HG03460 (cell line): Measurements from ENCODE around the gene PCID2.

ENCODE experiments used
- ATAC-seq: cut with Tn5 transposase; IDR thresholded peaks from one replicate; pipeline ENCODE4 v1.9.1; 2021; ENCODE audit not compliant: unreplicated experiment

The PCID2 gene

DNA sequence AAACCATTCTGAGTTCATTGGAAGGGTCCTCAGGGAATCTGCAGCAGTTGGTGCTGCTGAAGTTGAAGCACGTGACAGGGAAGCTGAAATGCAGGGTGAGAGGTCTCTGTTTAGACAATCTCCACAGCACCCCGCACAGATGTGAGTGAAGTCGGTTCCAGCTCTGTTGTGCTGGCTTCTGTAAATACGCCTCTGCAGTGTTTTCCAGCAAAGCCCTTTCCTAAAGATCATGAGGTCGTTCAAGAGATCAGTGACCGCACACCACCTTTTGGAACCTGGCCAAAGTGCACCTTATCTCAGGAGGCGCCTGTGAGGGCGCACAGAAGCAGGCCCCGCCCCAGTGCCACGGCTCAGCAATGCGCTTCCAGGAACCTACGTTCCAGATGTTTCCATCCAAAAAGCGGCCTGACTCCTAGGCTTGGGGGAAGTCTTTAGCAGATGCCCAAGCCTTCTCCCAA is 11.7 kb upstream of the PCID2 start:
- ATAC-seq = no peak

DNA sequence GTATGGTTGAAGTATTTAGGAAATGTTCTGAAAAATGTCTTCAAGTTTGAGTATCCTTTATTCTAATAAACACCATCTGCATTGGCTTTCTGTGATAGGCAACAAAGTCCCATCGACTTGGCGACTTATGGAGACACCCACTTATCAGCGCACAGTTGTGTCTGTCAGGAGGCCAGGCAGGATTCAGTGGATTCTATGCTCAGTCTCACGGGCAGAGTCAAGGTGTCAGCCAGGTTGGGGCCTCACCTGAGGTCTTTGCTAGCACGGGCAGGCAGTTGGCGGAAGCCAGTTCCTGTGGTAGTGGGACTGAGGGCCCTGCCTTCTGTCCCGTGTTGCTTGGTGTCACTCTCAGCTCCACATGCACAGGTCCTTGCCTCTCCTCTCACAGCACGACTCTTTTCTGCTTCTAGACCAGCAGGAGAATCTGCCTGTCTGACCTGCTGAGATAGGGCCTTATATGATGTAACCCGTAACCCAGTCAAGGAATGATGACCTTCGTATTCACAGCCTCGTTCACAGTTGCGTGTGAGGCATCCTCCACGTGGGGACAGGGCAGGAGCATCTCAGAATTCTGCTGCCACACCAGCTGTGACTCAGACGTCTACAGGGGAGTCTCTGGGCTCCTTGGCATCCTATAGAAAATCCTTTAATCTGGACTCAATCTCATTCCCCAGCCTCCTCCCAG is 10.9 kb upstream of the PCID2 start:
- ATAC-seq = no peak

DNA sequence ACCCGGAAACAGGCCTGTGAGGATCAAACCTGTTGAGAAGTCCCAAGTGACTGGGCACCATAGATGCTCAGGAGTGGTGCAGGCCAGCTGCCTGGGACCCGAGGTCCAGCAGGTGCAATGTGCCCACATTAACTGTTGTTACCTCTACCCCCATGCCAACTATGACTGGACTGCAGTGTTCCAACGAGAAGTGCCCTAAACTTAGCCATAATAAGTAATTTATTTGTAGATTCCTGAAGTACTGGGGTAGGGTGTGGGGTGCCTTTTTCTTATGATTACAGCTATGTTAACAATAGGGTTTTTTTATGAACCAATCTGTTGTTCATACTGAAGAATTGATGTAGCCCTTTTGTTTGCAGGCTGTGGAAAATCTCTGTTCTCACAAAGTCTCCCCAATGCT is 10.1 kb upstream of the PCID2 start:
- ATAC-seq = no peak

DNA sequence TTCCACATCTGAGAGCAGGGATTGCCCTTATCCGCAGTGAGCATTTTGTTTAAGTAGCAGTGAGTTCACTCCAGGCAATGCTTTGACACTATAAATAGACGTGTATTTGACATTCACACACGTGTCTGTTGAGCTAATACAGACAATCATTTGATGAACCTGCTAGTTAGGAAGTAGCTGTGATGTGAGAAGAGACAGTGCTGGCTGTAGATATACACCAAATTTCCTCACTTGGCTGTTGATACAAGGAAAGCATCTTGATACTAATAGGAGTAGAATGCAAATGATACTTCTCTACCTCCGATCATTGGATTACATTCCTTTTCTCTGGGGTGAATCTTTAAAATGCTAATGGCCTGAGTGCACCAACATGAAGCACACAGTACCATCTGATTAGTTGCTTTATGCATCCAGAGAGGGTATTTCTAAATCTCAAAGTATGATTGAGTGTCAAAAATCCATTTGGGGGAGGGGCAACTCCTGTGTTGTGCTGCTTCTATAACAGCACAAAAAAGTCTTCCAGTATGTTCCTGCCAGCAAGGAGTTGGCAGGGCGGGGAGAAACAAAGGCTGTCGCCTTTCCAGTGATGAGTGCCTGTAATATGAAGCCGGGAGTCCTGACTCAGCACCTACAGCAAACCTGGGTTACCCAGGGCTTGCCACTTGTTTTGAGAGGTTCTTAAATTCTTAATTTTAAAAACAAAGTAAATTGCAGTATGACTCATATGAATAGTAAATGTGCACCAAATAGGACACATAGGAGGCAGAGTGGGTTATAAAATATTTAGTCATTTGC is 8.0 kb upstream of the PCID2 start:
- no peak for ATAC-seq

DNA sequence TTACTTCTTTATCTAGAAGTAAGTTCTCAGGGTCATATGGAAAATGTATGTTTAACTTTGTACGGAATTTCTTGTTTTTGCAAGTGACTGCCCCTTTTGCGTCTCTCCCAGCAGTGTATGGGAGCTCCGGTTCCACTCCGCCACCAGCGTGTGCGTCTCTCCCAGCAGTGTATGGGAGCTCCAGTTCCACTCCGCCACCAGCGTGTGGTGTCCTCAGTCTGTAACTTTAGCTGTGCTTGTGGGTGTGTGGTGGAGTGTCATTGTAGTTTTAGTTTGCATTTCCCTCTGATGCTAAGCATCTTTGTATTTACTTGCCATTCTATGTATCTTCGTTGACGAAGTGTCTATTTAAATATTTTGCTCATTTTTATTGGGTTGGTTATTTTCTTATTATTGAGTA is 3.3 kb upstream of the PCID2 start:
- ATAC-seq = no peak

DNA sequence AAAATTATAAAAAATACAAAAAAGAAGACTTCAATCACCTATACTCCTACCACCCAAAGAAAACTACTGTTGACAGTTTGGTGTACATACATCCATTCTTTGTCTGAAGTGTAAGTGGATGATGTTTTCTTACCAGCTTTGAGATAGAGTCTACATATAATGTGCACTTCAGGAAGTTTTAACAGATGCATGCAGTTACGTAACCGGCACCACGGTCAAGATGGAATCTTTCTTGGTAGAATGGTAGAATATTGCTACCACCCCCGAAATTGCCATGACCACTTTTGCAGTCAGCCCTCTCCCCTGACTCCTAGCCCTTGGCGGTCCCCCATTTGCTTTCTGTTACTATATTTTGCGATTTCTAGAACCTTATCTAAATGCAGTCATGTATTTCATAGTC is 2.4 kb upstream of the PCID2 start:
- ATAC-seq = no peak

DNA sequence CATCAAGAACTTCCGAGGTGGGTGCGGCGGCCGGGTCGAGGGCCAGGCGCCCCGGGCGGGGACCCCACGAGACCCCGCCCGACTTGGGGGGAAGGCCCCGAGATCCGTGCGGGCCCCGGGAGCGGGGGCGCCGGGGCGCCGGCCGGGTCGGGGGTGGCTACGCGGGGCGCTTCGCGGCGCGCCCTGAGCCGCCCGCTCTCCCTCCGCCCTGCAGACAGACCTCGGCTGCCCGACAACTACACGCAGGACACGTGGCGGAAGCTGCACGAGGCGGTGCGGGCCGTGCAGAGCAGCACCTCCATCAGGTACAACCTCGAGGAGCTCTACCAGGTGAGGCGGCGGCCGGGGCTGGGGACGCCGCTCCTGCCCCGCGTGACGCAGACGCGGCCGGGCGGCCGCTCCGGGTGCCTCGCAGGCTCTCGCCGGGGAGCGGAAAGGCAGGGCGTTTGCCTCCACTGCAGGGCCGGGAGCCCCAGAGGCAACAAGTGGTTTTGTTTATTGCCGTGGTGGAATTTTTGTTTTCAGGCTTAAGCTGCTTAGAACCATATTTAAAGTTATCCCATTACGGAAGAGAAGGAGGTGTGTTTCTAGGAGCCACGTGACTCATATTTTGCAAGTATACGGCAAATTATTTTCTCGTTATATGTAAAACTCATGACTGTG is 1.4 kb upstream of the PCID2 start:
- ATAC-seq = peak; percentile 36

DNA sequence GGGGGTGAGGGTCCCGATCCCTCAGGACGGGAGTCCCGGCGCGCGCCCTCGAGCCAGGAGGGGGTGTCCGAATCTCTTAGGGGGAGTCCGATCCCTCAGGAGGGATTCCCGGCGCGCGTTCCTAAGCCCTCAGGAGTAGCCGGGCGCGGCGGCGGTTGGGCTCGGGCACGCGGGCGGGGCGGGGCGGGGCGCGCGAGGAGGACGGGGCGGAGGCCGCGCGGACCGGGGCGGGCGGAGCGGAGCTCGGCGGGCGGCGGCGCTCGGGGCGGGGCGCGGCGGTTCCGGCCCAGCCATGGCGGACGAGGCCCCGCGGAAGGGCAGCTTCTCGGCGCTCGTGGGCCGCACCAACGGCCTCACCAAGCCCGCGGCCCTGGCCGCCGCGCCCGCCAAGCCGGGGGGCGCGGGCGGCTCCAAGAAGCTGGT is 878 bp upstream of the PCID2 start, which contains the start of gene CUL4A:
Gene CUL4A (plus strand): TSS at position 278 of the 423 bp plus-strand sequence. CDS start 15 bp downstream, at position 293.
- ATAC-seq = peak; percentile 44

DNA sequence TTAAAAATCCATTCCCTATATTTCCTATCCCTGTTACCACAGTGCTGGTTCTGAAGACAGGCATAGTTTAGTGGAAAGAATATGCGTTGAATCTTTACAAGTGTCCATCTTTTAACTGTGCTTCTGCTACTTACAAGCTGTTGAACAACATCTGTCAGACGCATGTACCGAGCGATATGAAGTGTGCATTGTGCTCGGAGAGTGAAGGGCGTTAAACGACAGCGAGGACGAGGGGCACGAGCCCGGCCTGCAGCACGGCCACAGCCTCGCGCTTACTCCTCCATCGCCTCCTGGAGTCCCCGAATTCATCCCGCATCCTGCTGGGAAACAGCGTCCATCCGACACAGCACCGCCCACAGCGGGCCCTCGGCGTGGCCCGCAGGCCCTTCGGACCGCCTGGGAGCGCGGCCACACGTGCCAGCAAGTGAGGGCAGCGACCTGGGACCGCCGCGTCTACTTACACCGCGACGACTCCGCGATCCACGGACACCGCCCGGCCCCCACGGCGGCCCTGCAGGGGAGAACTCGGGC is 514 bp downstream of the PCID2 start:
- peak; percentile 12 for ATAC-seq

DNA sequence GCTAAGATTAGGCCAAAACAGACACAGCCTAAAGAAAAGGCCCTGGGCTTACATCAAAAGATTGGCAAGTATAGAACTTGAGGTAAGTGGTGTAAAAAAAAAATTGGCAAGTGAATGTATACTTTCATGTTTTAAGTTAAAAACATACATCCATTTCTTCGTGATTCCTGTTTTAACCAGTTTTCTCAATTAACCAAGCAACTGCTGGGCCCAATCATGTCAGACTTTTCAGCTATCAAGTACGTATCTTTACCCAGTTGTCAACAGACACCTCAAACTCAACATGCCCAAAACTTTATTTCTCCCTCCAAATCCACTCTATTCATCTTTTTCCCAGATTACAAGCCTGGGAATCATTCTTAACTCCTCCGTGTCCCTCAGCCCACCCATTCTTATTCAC is 1.0 kb downstream of the PCID2 start:
- no peak for ATAC-seq

DNA sequence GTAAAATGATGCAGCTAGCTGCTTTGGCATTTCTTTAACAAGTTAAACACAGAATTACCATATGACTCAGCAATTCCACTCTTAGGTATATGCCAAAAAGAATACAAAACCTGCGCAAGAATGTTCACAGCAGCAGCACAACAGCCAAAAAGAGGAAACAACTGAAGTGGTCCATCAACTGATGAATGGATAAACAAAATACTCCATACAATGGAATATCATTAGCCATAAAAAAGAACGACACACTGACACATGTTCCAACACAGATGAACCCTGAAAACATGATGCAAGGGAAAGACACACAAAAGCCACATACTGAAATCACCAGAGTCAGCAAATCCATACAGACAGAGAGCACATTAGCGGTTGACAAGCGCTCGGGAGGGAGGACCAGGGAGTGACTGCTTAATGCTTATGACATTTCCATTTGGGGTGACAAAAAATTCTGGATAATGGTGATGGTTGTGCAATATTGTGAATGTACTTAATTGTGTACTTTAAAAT is 3.0 kb downstream of the PCID2 start:
- no peak for ATAC-seq

DNA sequence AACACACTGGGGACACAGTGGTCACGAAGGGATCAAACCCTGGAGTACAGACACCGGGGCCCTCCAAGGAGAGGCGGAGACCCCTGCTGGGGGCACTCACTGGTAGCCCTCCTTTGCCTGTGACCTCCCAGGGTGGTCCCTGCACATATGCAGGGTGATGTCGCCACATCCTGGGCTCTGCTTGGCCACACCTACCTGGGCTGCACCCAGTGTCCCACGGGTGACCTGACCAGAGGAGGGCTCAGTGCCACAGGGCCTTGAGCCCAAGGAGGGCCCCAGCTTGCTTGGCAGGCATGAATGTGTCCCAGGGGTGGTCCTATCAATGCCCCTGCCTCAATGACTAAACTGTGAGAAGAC is 4.1 kb downstream of the PCID2 start:
- no peak for ATAC-seq

DNA sequence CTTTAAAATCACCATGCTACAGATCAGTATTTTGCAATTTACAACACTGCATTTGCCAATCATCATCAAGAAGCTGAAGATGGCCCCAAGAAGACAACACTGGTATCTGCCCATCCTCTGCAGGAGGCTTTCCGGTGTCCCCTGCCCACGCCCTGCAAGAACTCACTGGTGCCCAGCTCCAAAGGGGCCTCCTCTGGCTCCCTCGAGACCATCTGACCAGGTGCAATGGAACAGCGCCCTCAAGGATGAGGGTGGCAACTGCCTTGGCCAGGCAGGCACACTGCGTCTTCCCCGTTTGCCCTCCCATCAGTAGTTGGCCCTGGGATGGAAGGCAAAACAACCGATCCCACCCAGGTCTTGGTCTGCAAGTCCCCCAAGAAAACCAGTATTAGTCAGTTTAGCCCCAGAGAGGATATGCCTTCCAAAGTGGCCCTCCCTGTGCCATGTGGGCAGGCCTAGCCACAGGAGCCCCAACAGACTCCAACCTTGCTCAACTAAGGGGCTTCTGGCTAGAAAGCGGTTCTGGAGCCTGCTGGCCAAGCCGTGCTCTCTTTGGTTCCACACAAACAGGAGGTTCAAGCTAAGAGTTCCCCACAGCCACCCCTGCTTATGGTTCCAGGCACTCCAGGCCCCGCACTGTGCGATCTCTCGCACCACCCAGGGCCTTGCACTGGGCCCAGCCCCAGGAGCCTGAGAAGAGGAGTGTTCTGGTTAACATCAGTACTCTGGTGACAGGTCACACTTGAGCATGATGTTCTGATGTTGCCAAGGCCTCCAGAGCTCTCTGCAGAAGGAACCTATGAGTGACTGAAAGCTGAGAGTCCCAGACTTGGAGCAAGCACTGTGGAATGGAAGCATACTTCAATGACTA is 4.7 kb downstream of the PCID2 start:
- no peak for ATAC-seq

DNA sequence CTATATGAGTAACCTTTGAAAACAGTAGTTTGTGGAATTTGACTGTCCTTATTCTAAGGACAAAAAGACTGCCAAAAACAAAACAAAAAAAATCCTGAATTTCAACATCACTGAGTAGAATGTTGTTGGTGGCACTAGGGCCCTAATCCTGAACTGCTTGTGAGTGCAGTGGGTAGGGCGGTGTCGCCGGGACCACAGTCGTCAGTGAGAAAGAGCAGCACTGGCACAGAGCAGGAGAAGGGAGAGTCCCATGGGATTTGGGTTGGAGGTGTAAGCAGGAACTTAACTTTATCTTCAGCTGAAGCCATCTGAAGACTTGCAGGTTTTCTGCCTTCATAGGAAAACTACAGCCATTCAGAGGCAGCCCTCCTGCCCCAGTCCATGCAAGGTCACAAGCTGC is 5.6 kb downstream of the PCID2 start:
- ATAC-seq = no peak

DNA sequence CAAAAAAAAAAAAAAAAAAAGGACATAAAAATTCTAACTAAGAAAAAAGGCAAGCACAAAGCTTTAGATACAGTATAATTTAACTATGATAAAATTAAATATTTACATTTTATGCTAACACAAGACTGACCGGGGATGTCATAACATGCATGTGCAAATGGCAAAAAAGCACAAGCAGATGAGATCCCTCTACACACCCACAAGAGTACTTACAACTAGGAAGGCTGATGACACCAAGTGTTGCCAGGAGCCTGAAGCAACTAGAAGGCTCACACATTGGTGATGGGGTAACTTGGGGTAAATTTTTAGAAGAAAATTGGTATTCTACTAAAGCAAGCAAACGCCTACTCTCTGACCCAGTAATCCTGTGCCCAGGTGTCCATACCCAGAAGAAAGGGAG is 6.7 kb downstream of the PCID2 start:
- no peak for ATAC-seq

DNA sequence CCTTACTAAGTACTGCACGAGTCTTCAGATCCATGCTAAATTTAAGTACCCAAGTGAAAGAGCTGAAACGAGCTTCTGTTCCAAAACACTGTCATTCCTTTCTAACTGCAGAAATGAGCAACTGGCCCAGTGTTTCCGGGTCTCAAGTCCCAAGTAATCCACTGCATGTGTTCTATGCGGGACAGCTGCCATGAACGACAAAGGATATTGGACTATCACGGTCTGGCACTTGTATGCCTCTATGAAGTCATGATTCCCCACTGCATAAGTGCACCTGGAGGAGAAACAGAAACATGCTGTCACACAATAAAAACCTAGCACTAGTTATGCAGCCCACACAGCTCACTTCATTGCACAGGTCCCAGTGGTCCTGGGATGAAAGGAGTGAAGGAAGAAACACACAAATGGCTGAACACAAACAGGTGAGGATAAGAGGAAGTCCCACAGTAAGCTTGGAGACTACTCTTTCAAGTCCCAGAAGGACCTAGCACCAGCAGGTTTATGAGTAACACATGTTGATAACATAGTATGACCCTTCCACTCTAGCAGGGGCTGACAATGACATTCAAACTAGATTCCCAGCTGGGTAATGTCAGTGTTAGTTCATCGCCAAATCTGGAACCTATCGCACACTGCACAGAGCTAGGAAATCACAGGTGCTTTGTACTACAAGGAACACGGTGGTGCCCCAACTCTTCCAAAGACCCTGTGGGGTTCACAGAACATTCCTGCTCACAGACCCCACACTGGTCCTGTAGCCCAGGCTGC is 11.3 kb downstream of the PCID2 start:
- no peak for ATAC-seq

DNA sequence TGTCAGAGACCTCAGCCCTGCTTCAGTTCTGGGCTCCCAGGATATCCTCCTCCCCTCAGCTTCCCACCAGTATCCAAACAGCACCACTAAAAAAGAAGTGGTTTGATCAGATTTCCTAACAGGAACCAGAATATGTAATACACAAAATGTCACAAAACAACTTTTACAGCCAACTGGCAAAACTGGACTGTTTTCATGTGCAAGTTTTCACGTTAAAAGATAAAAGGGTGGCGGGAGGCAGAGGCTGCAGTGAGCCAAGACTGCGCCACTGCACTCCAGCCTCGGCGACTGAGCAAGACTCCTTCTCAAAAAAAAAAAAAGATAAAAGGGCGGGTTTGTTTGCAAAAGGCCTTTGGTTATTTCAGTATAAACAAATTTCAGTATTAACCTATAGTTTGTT is 13.1 kb downstream of the PCID2 start:
- ATAC-seq = no peak

DNA sequence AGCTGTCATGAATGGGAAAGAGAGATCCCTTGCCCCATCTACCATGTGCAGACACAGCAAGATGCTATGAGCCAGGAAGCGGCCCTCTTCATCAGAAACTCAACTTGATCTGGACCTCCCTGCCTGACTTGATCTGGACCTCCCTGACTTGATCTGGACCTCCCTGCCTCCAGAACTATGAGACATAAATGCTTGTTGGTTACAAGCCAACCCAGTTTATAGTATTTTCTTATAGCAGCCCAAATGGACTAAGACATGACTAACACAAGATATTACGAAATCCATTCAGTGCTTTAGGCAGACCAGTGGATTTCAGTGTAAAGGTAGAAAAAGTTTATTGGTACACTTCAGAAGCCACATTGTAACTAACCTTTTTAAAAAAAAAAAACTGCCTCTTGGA is 15.6 kb downstream of the PCID2 start:
- ATAC-seq = no peak

DNA sequence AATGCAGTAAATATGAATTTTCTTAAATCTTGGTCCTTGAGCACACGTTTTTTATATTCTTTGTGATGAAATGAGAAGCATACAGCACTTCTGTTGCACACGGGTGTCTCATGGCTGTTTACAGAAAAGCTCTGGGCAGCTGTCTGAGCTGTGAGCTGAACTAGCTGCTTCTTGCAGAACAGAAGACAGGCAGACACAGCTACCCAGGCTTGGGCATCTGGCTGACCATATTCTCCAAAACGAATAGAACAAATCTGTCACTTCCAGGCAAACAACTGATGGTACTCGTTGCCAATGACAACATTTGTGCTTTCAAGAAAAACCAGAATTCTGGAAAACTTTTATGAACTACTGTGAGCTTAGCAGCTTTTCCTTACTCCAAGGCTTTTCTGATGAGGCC is 16.2 kb downstream of the PCID2 start:
- ATAC-seq = no peak

DNA sequence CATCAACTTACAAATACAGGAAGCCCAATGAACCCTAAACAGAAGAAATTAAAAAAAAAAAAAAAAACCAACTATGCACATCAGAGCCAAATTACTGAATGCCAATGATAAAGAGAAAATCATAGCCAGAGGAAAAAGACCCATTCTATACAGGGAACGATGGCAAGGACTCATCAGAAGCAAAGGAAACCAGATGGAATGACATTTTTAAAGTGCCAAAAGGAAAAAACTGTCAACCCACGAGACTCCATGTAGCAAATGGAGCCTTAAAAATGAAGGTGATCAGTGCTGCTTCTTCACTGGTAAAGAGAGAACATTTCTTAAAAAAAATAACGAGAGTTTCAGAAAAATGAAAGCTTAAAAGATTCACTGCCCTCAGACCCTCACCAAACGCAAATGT is 18.3 kb downstream of the PCID2 start:
- ATAC-seq = no peak
